Suprapubic skin (tissue), 4 donors: Measurements from ENCODE around the gene RNF20.

ENCODE experiments used
- CTCF ChIP-seq, 2 donors: fragments of 200-600 bp in 1 of 2; fragments of 450-650 bp in 1 of 2; sonication (generic) in 1 of 2; IDR thresholded peaks; one replicate each; pipeline ENCODE4 v1.5.1; 2016 to 2019; ENCODE audit warnings: antibody characterized with exemption in 2 of 2, mild to moderate bottlenecking in 1 of 2, moderate library complexity in 1 of 2
- EP300 ChIP-seq: sonication (generic); formaldehyde crosslinking; IDR thresholded peaks from one replicate; pipeline ENCODE4 v1.6.1; 2017; ENCODE audit warnings: antibody characterized with exemption
- POLR2A ChIP-seq, 2 donors: fragments of 450-650 bp; IDR thresholded peaks; one replicate each; pipeline ENCODE4 v1.6.1; 2017; ENCODE audit warnings: antibody characterized with exemption in 2 of 2, mild to moderate bottlenecking in 2 of 2, moderate library complexity in 2 of 2
- POLR2AphosphoS5 ChIP-seq, 3 donors: sonication (generic); formaldehyde crosslinking; IDR thresholded peaks; one replicate each; pipeline ENCODE4 v1.6.1; 2017; ENCODE audit warnings: antibody characterized with exemption in 3 of 3

- TF ChIP-seq CTCF (IDR thresholded peaks at IDR 0.05): no peak
- TF ChIP-seq EP300: no peak
- TF ChIP-seq POLR2A (IDR thresholded peaks at IDR 0.05): no peak
- TF ChIP-seq POLR2AphosphoS5 (IDR thresholded peaks at IDR 0.05): no peak
Observed at GRCh38 chr9:101582553-101582952, 48.9 kb downstream of the RNF20 start.
